Mesodermal cell (in vitro differentiated cells): ENCODE results near the gene NKIRAS1.
"Not testable (repeated sequence)": the region's sequence is repeated elsewhere in the genome, so short reads cannot be mapped to it uniquely, and the experiment has no call there.

Experiments
- H3K27ac ChIP-seq: 2 replicates; pipeline ENCODE4 v1.7.0; 2013; ENCODE audit warnings: mild to moderate bottlenecking, low read depth, low read length, moderate library complexity; ENCODE audit not compliant: severe bottlenecking
- H3K36me3 ChIP-seq: 2 replicates; pipeline ENCODE4 v1.7.1; 2013; ENCODE audit warnings: mild to moderate bottlenecking, low read length, moderate library complexity; ENCODE audit not compliant: control insufficient read depth, insufficient read depth
- H3K4me1 ChIP-seq: one replicate; pipeline ENCODE4 v1.7.1; 2013; ENCODE audit warnings: mild to moderate bottlenecking, low read length; ENCODE audit not compliant: insufficient read depth, control insufficient read depth, poor library complexity, severe bottlenecking
- H3K4me3 ChIP-seq: 2 replicates; pipeline ENCODE4 v1.7.0; 2013; ENCODE audit warnings: low read length, control low read depth, mild to moderate bottlenecking; ENCODE audit not compliant: insufficient read depth, poor library complexity, severe bottlenecking; ENCODE audit errors: extremely low read depth
- H3K9me3 ChIP-seq: 2 replicates; pipeline ENCODE4 v1.7.1; 2013; ENCODE audit warnings: mild to moderate bottlenecking, low read length, moderate library complexity; ENCODE audit not compliant: control insufficient read depth
- WGBS, 2 experiments: methylation state at CpG; one replicate each; pipeline ENCODE4 v1.1.5; 2013; ENCODE audit warnings: missing lambda C conversion rate in 2 of 2; ENCODE audit not compliant: insufficient coverage in 2 of 2; 5-methylcytosine and 5-hydroxymethylcytosine counted together

NKIRAS1 gene

GRCh38 chr3:23859012-23859743, 57.6 kb downstream of the NKIRAS1 start:
- Histone ChIP-seq H3K4me3 (no peak overlapping the region), H3K27ac (no peak overlapping the region), H3K4me1 (peaks cover 9% of the 10 kb centered on the region), H3K36me3 (peaks cover 28% of the 10 kb centered on the region), H3K9me3 (no peaks in the 10 kb centered on the region)
- WGBS, 2 experiments: no CpG with 5 or more reads among the region's 1 CpG

- Histone ChIP-seq H3K27ac (peak overlapping the region; percentile 36), H3K9me3 (peaks cover 3% of the 10 kb centered on the region), H3K4me3 (no peak overlapping the region), H3K36me3 (peaks cover 30% of the 10 kb centered on the region), H3K4me1 (peaks cover 4% of the 10 kb centered on the region)
- WGBS, 2 experiments: 94 to 100% methylated on average over 1 to 2 of the region's 3 CpGs
These were observed 60.5 kb downstream of the NKIRAS1 start for GRCh38 chr3:23856286-23856685.

GRCh38 chr3:23849462-23849861, 67.3 kb downstream of the NKIRAS1 start:
- H3K36me3 ChIP-seq: peaks cover 33% of the 10 kb centered on the region
- H3K9me3 ChIP-seq, H3K27ac ChIP-seq, H3K4me1 ChIP-seq, H3K4me3 ChIP-seq: not testable (repeated sequence)
- 100% methylated on average over 2 of the region's 2 CpGs; no CpG with 5 or more reads in 1 of the 2 experiments for WGBS, 2 experiments

GRCh38 chr3:23845326-23846216, 71.2 kb downstream of the NKIRAS1 start:
- peaks cover 12% of the 10 kb centered on the region for H3K36me3 ChIP-seq
- no CpG with 5 or more reads among the region's 5 CpGs for WGBS, 2 experiments

GRCh38 chr3:23843869-23844268, 72.9 kb downstream of the NKIRAS1 start:
- no peak overlapping the region for H3K27ac ChIP-seq
- H3K9me3 ChIP-seq: no peaks in the 10 kb centered on the region
- H3K4me3 ChIP-seq: no peak overlapping the region
- WGBS, 2 experiments: no CpG with 5 or more reads among the region's 3 CpGs
- peaks cover 6% of the 10 kb centered on the region for H3K4me1 ChIP-seq
- peaks cover 13% of the 10 kb centered on the region for H3K36me3 ChIP-seq

More at GRCh38 chr3:23845326-23846216, 71.2 kb downstream of the NKIRAS1 start:
- Histone ChIP-seq H3K4me3 (no peak overlapping the region), H3K27ac (no peak overlapping the region), H3K9me3 (no peaks in the 10 kb centered on the region), H3K4me1 (peaks cover 2% of the 10 kb centered on the region)
